HG03571 (cell line): ENCODE measurements around the gene MBD4.
A peak's percentile ranks its signal among the peaks of the same experiment; 100 is the strongest.

Source experiments
- ATAC-seq: cut with Tn5 transposase; IDR thresholded peaks from one replicate; pipeline ENCODE4 v1.9.1; 2021; ENCODE audit not compliant: unreplicated experiment

MBD4 gene

GRCh38 chr3:129432671-129433070 lies 7.1 kb downstream of the MBD4 start:
- ATAC-seq = no peak

- ATAC-seq = no peak
These were observed 7.7 kb downstream of the MBD4 start for GRCh38 chr3:129432036-129432435.

- ATAC-seq = no peak
These were observed 10.1 kb downstream of the MBD4 start for GRCh38 chr3:129429602-129430001.

GRCh38 chr3:129429080-129429451 lies 10.7 kb downstream of the MBD4 start:
- no peak for ATAC-seq

GRCh38 chr3:129428376-129429079 lies 11.2 kb downstream of the MBD4 start, which contains the start of gene EFCAB12:
Gene EFCAB12, minus strand, starts transcription at chr3:129428636. Its CDS starts 148 bp downstream, at chr3:129428488.
- ATAC-seq = peak; percentile 79

GRCh38 chr3:129428007-129428375 lies 11.8 kb downstream of the MBD4 start:
- ATAC-seq = no peak

- no peak for ATAC-seq
These were observed 14.1 kb downstream of the MBD4 start for GRCh38 chr3:129425619-129426018.

- ATAC-seq = no peak
These were observed 14.5 kb downstream of the MBD4 start for GRCh38 chr3:129425213-129425612.

GRCh38 chr3:129424185-129424841 lies 15.4 kb downstream of the MBD4 start:
- no peak for ATAC-seq

GRCh38 chr3:129422897-129423296 lies 16.9 kb downstream of the MBD4 start:
- ATAC-seq = no peak

- no peak for ATAC-seq
These were observed 17.6 kb downstream of the MBD4 start for GRCh38 chr3:129421988-129422745.

- no peak for ATAC-seq
These were observed 18.4 kb downstream of the MBD4 start for GRCh38 chr3:129421236-129421883.

- ATAC-seq = no peak
These were observed 20.3 kb downstream of the MBD4 start for GRCh38 chr3:129419476-129419875.

GRCh38 chr3:129418041-129418973 lies 21.4 kb downstream of the MBD4 start:
- no peak for ATAC-seq

- no peak for ATAC-seq
These were observed 22.4 kb downstream of the MBD4 start for GRCh38 chr3:129417326-129417725.

GRCh38 chr3:129416415-129416814 lies 23.3 kb downstream of the MBD4 start:
- no peak for ATAC-seq

- ATAC-seq = no peak
These were observed 23.9 kb downstream of the MBD4 start for GRCh38 chr3:129415830-129416229.

GRCh38 chr3:129415378-129415777 lies 24.4 kb downstream of the MBD4 start:
- ATAC-seq = no peak

GRCh38 chr3:129413687-129414506 lies 25.9 kb downstream of the MBD4 start:
- ATAC-seq = peak; percentile 80
